Measurements from ENCODE around the gene CCDC149. TPM values are rescaled to one million over a fixed set of nuclear protein-coding genes. Genes with fewer than 3 reads are reported as not detected.

Gene CCDC149
- total RNA-seq, 3 donors from 2014 or later (not counting 1 experiment from before 2014, with no cell fraction given) = 0.14 to 0.86 (median 0.43) TPM

DNA sequence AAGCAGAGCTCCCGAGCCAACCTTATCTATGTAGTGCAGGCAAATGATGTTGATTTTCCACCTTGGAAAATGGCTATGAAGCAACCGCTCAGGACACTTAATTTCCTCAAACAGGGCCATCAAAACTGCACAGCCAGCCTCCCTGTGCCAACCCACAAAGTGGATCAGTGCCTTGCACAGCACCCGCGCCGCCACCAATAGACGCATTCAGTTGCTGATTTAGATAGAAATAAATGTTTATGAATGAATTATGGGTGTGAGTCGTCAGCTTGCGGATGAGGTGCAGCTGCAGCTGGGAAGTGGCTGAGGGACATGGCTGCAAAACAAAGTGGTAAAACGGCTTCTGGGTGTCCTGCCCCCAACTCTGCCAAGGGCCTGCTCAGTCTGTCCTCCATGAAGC lies 70.5 kb downstream of the CCDC149 start:
- Histone ChIP-seq H3K27ac (ENCODE audit: low read length) (no peak overlapping the region), H3K27me3 (ENCODE audit: control insufficient read depth, insufficient read depth, low read length) (no peaks in the 10 kb centered on the region), H3K9me3 (ENCODE audit: control insufficient read depth, insufficient read depth, low read length) (no peaks in the 10 kb centered on the region), H3K4me1 (ENCODE audit: control insufficient read depth, insufficient read depth, low read length) (no peaks in the 10 kb centered on the region), H3K4me3 (ENCODE audit: low read length) (no peak overlapping the region), H3K36me3 (ENCODE audit: control insufficient read depth, insufficient read depth, low read length) (no peaks in the 10 kb centered on the region)
- no peaks in the 10 kb centered on the region for H3K4me1 Mint-ChIP-seq
- intact Hi-C loops (cut with micrococcal nuclease) = no loop called here
- no peak overlapping the region for H3K4me3 Mint-ChIP-seq
- WGBS (ENCODE audit: insufficient coverage) = 91% methylated on average over 9 of the region's 9 CpGs
- H3K9me3 Mint-ChIP-seq = no peaks in the 10 kb centered on the region
- no peak for DNase-seq
- H3K27me3 Mint-ChIP-seq (ENCODE audit: low read depth in 2 of 2) = no peaks in the 10 kb centered on the region
- ATAC-seq = no peak
- TF ChIP-seq, protein P1, sequence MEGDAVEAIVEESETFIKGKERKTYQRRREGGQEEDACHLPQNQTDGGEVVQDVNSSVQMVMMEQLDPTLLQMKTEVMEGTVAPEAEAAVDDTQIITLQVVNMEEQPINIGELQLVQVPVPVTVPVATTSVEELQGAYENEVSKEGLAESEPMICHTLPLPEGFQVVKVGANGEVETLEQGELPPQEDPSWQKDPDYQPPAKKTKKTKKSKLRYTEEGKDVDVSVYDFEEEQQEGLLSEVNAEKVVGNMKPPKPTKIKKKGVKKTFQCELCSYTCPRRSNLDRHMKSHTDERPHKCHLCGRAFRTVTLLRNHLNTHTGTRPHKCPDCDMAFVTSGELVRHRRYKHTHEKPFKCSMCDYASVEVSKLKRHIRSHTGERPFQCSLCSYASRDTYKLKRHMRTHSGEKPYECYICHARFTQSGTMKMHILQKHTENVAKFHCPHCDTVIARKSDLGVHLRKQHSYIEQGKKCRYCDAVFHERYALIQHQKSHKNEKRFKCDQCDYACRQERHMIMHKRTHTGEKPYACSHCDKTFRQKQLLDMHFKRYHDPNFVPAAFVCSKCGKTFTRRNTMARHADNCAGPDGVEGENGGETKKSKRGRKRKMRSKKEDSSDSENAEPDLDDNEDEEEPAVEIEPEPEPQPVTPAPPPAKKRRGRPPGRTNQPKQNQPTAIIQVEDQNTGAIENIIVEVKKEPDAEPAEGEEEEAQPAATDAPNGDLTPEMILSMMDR (IDR thresholded peaks at IDR 0.05) = no peak
- H3K27ac Mint-ChIP-seq = no peak overlapping the region
- H3K36me3 Mint-ChIP-seq = no peaks in the 10 kb centered on the region

GRCh38 chr4:24840826-24841543 lies 71.9 kb downstream of the CCDC149 start:
- H3K27me3 Mint-ChIP-seq (ENCODE audit: low read depth in 2 of 2) = no peaks in the 10 kb centered on the region
- Histone ChIP-seq H3K9me3 (ENCODE audit: control insufficient read depth, insufficient read depth, low read length) (no peaks in the 10 kb centered on the region), H3K4me3 (ENCODE audit: low read length) (no peak overlapping the region), H3K27ac (ENCODE audit: low read length) (no peak overlapping the region), H3K4me1 (ENCODE audit: control insufficient read depth, insufficient read depth, low read length) (no peaks in the 10 kb centered on the region), H3K36me3 (ENCODE audit: control insufficient read depth, insufficient read depth, low read length) (no peaks in the 10 kb centered on the region), H3K27me3 (ENCODE audit: control insufficient read depth, insufficient read depth, low read length) (no peaks in the 10 kb centered on the region)
- 81% methylated on average over 3 of the region's 3 CpGs for WGBS (ENCODE audit: insufficient coverage)
- no peak overlapping the region for H3K4me3 Mint-ChIP-seq
- intact Hi-C loops (cut with micrococcal nuclease) = no loop called here
- ATAC-seq (no peak), DNase-seq (no peak)
- no peaks in the 10 kb centered on the region for H3K4me1 Mint-ChIP-seq
- no peak overlapping the region for H3K27ac Mint-ChIP-seq
- no peaks in the 10 kb centered on the region for H3K36me3 Mint-ChIP-seq
- TF ChIP-seq, protein P1 (IDR thresholded peaks at IDR 0.05) = no peak
- no peaks in the 10 kb centered on the region for H3K9me3 Mint-ChIP-seq

GRCh38 chr4:24840362-24840761 lies 72.5 kb downstream of the CCDC149 start:
- Mint-ChIP-seq H3K4me1 (no peaks in the 10 kb centered on the region), H3K9me3 (no peaks in the 10 kb centered on the region), H3K27ac (no peak overlapping the region), H3K36me3 (no peaks in the 10 kb centered on the region), H3K27me3 (ENCODE audit: low read depth in 2 of 2) (no peaks in the 10 kb centered on the region), H3K4me3 (no peak overlapping the region)
- ATAC-seq (no peak), DNase-seq (no peak)
- intact Hi-C loops (cut with micrococcal nuclease) = no loop called here
- 89% methylated on average over 5 of the region's 5 CpGs for WGBS (ENCODE audit: insufficient coverage)
- no peak overlapping the region for H3K27ac ChIP-seq (ENCODE audit: low read length)
- no peaks in the 10 kb centered on the region for H3K27me3 ChIP-seq (ENCODE audit: control insufficient read depth, insufficient read depth, low read length)
- no peaks in the 10 kb centered on the region for H3K36me3 ChIP-seq (ENCODE audit: control insufficient read depth, insufficient read depth, low read length)
- H3K9me3 ChIP-seq (ENCODE audit: control insufficient read depth, insufficient read depth, low read length) = no peaks in the 10 kb centered on the region
- no peaks in the 10 kb centered on the region for H3K4me1 ChIP-seq (ENCODE audit: control insufficient read depth, insufficient read depth, low read length)
- no peak overlapping the region for H3K4me3 ChIP-seq (ENCODE audit: low read length)
- TF ChIP-seq, protein P1 (IDR thresholded peaks at IDR 0.05) = no peak

- Mint-ChIP-seq H3K27ac (no peak overlapping the region), H3K36me3 (no peaks in the 10 kb centered on the region), H3K4me1 (no peaks in the 10 kb centered on the region), H3K9me3 (no peaks in the 10 kb centered on the region), H3K4me3 (no peak overlapping the region), H3K27me3 (ENCODE audit: low read depth in 2 of 2) (no peaks in the 10 kb centered on the region)
- Histone ChIP-seq H3K4me1 (ENCODE audit: control insufficient read depth, insufficient read depth, low read length) (no peaks in the 10 kb centered on the region), H3K27me3 (ENCODE audit: control insufficient read depth, insufficient read depth, low read length) (no peaks in the 10 kb centered on the region), H3K27ac (ENCODE audit: low read length) (no peak overlapping the region), H3K36me3 (ENCODE audit: control insufficient read depth, insufficient read depth, low read length) (no peaks in the 10 kb centered on the region), H3K9me3 (ENCODE audit: control insufficient read depth, insufficient read depth, low read length) (no peaks in the 10 kb centered on the region), H3K4me3 (ENCODE audit: low read length) (no peak overlapping the region)
- intact Hi-C loops (cut with micrococcal nuclease) = no loop called here
- ATAC-seq (no peak), DNase-seq (no peak)
- TF ChIP-seq, protein P1 (IDR thresholded peaks at IDR 0.05) = no peak
- 81% methylated on average over 5 of the region's 5 CpGs for WGBS (ENCODE audit: insufficient coverage)
Measured at GRCh38 chr4:24837781-24838180, 75.1 kb downstream of the CCDC149 start.
